HK-2 (cell line): Measurements from ENCODE around the gene IL4I1.

Source experiments
- DNase-seq: peaks from one replicate; pipeline ENCODE4 v3.0.0-alpha.2; 2018; ENCODE audit not compliant: unreplicated experiment

IL4I1 gene

DNA sequence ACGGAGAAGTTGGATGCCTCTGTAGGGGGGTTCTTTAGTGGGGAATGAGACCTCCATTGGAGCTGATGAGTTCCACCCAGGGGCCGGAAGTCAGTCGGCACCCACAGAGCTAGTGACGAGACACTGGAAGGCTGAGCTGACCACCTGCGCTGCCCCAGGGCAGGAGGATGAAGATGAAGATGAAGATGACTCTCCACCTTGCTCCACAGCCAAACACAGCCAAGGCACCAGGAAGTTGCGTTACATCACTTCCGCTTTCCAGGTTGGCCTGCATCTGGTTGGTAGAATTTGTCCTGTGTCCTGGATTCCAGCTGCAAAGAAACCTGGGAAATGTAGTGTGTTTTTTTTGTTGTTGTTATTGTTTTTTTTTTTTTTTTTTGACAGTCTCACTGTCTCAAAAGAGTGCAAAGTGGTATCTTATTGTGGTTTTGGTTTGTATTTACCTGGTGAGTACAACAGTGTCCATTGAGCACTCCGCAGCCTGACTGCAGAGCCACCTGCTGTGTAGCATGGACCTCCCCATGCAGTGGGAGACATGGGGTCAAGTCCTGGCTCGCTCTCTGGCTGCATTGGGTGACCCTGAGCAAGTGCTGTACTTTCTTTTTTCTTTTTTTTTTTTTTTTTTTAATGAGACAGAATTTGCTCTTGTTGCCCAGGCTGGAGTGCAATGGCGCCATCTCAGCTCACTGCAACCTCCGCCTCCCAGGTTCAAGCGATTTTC lies 17.3 kb downstream of the IL4I1 start:
- no peak for DNase-seq

DNA sequence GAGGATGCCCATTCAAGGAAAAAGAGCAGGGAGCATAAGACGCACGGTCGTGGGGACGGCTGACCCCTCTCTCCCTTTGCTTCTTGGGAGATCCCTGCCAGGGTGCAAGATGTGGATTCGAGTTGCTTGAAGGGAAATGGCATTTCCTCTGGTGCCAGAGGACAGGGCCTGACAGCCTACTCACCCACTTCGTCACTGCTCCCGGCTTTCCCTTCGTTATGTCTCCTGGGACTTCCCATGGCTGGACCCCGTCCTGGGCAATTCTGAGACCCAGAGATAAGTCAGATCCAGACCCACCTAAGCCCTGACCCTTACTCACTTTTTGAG lies 18.0 kb downstream of the IL4I1 start:
- DNase-seq, result no peak

DNA sequence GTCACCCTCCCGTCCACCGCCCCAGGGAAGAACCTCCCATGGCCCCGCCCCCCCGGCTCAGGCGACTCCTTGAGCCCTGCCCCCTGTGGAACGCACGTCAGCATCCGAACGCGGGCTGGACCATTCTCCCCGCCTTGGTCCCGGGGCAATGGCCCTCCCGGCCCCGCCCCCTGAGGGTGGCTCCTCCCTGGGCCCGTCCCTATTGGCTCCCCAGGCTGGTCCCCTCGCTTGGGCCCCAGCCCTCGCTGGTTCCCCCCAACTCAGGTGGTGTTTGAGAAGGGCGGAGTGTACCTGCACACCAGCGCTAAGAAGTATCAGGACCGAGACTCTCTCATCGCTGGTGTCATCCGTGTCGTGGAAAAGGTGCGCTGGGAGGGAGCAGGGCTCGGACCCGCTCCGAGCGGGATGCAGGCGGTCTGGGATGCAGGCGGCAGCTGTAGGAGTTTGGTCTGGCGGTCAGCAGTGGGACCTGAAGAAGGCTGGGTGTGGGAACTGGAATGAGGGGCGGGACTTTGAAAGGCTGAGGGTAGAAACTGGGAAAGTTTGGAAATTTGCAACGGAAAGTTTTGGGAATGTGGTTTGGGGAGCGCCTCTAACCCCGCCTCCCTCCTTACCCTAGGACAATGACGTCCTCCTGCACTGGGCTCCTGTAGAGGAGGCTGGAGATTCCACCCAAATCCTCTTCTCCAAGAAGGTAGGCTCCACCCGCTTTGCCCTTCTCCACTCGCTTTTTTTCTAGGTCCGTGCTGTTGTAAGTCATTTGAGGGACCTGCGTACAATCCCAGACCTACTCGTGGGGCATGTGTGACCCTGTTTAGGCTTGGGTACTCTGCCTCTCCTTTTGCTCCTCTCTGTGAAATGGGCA lies 18.6 kb downstream of the IL4I1 start:
- peak; percentile 97 for DNase-seq

DNA sequence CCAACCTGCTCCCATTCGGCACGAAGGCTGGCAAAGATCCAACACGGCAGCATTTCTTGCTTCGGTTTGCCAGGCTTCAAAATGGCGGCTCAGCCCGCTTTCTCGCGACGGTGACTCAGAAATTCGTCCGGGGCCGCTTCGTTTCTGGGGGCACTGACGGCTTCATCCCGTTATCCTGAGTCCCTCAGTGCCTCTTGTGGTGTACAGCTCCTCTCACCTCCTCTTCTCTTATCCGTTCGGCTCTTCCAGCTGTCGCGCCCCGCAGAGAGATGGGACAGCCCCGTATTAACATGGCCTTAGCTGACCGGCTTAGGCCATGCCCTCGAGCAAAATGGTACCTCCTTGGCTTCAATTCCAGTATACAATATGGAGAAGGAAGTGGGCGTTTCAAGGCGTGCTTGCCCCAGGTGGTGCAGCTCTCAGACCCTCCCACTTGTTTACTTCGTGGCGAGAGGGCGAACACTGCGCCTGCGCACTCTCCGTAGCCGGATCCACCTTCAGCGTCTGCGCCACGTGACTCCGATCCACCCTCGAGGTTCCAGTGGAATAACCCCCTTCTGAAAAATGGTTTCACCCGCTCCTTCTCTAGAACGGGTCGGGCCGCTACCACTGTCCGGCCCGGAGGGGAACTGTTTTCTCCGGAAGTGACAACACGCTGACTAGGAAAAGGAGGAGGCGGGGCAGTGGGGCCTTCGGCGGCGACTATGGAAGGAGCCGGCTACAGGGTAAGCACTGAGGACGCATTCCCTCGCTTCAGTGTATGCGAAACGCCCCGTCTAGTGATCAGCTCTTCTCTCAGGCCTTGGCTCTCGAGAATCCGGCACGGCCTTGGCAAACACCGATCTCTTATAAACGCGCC lies 19.4 kb downstream of the IL4I1 start, which contains the start of the genes AKT1S1 and TBC1D17:
AKT1S1 (minus strand) TSS at position 336 of the 859 bp plus-strand sequence. CDS start 4,060 bp downstream, outside the sequence.
TBC1D17 (plus strand) TSS at position 683 of the 859 bp plus-strand sequence; CDS start at position 705, 22 bp downstream.
- DNase-seq, result peak; percentile 99

DNA sequence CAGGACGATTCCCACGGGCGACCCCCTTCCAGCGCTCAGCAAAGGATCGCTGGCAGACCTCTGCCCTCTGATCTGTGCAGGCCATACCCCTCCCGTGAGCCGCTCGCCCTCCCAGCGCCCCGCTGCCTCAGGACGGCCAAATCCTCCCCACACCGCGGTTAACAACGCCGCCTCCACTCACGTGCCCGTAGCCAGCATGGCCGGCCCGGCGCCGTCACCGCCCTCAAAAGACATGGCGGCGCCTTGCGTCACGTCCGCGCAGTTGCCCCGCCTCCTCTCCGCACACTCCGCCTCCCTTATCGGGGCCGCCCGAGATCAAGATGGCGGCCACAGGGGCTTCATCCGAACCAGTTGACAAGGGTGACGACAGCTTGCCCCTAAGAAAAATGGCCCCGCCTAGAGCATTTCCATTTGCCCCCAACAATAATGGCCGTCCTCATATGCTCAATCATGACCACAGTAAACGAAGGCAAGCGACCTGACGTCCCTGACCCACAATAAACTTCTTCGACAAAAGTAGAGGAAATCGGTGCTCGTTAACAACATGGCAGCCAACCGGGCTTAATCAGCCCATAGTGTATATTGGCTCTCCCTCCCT lies 20.2 kb downstream of the IL4I1 start:
- peak; percentile 97 for DNase-seq

DNA sequence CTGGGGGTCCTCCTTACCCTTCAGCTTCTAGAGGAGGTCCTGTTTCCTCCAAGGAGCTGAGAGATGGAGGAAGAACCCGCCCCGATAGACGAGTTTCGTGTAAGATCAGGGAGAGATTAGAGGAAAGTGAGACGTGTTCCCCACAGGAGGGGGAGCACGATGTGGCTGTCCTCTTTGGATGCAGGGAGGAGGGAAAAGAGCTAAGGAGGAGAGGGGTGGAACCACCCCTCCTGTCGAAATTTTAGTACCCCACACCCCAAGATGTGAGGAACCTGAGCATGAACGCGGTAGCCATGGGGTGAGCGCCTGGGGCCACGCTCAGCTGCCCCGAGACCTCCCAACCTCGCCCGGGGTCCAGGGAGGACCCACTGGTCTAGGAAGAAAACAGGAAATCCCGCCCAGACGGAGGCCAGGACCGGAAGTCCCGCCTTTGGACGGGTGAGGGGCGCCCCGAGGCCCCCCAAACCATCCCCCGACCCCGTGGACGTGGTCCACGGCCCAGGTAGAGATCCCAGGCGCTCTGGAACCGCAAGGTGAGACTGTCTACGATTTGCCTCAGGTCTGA lies 20.7 kb downstream of the IL4I1 start:
- peak; percentile 59 for DNase-seq

DNA sequence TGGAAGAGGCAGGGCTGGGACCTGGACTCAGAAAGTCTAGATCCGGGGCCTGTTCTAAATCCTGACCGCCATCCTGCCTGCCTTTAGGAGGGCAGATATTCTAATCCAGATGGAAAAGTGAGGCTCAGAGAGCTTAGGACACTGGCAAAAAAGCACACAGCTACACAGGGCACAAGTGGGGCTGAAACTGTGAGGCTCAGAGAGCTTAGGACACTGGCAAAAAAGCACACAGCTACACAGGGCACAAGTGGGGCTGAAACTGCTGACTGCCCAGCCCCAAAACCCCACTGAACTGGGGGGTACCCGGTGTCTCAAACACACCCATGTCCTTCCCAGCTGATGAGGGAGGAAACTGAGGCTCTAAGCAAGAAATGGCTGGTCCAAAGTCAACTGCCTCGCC lies 21.5 kb downstream of the IL4I1 start:
- DNase-seq, result no peak

DNA sequence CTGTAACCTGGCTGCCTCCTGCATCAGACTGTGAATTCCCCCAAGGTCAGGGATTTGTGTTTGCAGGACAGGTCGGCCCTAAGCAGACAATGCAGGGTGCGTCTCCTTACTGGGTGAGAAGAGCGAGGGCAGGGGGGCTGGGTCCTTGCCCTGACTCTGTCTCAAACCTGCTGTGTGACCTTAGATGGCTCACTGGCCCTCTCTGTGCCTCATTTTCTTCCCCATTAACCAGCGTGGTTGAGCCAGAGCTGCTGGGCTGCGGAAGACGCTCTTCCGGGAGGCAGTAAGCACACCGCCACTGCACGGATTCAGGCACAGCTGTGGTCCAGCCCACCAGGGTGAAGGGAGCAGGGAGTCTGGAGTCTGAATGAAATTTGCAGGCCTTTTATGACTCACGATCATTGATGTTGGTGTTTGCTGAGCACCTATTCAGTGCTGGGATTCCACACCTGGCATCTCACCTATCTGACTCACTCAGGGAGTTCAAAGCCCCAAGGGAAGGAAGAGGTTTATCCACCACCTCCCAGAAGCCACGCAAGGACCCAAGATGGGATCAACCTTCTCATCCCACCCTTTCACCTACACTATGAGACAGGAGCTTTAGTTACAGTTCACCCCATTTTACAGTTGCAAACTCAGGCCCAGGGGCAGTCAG lies 22.1 kb downstream of the IL4I1 start:
- no peak for DNase-seq

DNA sequence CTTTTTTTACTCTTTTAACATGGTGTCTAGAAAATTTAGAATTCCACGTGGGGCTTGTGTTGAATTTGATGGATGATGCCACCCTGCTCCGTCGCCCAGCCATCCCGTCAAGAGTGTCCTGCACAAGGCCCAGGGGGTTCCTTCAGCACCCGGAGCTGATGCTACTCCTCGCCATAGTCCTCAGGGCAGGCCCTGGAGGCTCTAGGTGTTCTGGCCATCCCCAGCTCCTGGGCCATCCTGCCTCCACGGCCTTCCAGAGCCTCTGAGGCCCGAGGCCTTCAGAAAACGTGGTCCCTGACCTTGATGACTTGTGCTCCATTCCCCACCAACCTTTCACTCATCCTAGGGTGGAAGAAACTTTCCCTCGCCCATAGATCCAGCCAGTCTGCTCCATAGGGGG lies 22.9 kb downstream of the IL4I1 start:
- no peak for DNase-seq

DNA sequence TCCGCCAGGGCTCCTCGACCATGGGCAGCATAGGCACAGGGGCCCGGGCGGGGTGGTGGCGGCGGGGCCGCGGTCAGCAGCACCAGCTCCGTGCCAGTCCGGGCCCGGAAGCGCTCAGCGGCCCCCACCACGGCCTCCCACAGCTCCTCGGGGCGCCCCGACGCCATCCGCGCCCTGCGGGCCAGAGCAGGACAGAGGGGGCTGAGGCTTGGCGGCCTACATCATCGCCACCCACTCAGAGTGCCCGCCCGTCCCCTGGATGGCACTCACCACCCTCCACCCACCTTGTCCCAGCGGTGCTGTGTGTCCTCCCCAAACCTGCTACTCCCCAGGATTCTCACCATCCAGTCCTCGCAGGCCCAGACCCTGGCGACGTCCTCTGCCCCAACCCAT lies 23.6 kb downstream of the IL4I1 start:
- DNase-seq, result no peak

DNA sequence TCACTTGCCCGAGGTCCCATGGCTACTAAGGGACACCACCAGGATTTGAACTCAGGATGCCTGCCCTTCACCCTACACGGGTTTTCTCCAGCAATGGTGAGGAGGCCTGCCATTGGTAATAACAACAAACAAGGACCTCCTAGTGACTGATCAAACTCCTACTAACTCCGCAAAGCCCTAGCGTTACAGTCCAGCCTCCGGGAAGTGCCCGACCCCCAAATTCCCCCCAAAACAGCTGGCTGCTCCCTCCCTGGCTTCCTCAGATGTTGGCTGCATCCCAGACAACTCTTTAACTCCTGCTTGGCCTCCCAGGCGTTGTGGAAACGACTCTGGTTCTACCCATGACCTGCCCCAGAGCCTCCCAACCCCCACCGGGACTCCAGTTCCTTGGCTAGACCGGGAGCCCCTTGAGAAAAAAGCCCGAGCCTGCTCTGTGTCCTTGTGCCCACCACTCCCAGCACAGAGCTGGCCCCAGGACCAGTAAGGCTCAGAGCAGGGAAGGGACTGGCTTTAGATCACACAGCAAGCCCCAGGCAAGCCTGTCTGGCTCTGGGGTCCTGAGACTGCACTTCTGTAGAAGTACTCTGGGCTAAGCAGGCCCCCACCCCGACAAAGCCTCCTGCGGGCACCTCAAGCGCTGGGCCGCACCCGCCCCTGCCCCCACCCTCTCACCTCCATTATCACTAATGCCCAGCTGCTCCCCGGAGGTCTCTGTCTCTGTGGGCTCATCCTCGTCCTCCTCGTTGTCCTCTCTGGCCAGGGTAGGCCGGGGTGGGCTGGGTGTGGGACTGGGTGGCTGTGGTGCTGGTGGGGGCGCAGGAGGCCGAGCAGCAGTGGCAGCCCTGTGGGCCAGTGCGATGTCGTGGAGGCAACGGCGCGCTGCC lies 24.2 kb downstream of the IL4I1 start:
- no peak for DNase-seq

DNA sequence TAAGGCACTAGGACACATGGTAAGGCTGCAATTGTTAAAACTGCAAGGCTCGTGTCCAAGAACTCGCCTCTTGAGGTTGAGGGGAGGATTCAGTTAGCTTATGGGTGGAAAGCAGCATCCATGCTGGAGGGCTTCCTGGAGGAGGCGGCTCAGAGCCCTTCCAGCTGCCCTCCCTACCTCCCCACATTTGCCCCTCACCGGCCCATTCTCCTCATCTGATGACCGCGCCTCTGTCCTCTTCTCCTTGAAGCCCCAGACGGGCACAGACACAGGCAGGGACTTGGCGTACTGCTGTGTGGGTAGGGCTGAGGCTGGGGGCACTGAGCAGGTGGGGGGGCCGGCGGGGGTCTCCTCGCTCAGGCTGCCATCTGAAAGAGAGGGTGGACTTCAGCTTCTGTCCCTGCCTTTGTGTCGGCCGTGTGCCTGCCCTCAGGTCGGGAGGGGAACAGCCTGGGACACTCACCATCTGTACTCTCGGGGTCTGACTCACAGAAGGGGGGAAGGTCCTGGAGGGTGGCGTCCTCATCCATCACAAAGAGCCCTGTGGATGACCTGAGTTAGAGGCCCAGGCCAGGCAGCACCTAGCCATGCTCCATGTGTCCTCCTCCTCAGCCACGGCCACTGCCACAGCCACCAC lies 25.2 kb downstream of the IL4I1 start:
- no peak for DNase-seq

DNA sequence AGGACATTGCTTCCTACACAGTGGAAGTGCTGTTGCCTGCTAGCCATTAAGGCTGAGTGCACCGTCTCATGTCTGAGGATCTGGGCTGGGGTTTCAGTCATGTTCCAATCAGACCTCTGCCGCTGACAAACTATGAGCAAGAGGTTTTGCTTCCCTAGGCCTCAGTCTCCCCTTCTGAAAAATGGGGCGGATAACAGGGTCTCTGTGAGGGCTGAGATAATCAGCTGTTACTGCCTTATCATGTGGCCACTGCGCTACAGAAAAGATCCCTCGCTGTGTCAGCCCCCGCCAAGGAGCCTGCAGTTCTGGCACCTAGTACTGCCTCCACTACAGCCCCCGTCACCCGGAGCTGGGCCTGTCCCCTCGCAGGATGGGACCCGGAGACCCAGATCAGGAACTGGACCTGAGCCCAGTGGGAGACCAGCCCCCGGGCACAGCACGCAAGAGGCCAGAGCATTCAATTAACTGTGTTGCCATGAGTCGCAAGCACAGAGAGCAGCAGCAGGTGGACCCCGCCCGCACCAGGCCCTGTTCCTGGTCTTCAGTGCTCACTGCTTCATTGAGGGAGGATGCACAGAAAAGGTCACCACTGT lies 26.3 kb downstream of the IL4I1 start:
- no peak for DNase-seq

DNA sequence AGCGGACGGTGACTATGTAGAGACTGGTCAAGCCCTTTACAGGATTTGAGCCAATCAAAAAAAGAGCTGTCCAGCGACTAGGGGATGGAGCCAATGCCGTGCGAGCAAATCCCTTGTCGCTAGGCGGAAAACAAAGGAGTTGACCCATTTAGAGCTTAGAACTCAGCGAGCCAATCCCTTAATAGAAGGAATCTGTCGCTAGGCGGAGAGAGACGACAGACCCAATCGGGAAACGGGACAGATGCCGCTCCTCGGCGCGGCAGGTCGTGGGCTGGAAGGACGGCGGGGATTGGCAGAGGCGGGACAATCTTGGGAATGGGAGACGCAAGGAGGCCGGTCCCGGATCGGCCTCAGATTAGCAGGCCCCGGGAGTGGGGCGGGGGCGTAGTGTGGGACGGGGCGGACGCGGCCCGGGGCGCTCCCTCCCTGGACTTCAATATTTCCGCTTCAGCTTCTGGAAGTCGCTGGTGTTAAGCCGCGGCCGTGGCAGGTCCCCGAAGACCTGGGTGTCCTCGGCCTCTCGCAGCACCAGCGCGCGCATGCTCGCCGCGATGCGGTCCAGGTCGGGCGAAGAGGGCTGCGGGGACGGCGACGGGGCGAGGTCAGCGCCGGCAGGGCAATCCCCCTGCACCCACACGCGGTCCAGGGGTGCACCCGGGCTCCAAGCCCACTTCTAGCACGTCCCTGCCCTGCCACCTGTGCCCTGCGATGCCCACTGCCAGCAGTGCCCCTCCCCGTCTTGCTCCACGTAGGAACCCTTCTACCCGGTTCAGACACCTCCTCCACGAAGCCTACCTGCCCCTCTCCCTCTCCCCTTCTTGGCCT lies 27.0 kb downstream of the IL4I1 start:
- DNase-seq, result peak; percentile 99

DNA sequence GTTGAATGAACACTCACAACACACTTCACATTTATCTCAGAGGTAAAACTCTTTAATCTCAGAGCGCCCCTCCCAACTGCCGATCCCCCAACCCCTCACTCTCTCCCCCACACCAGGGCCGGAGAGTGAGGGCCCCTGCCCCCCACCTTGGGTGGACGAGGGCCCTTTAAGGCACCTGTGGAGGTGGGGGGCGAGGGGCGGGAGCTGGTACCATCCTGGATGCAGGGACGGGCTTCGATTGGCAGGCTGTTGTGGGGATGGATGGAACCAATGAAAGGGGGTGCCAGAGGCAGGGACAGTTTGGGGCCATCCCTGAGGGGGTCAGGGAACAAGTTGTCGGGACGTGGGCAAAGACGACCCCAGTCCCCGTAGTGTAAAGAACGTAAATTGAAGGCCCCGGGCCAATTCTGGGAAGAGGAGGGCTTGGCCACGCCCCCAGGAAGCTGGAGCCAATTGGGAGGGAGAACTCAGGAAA lies 27.6 kb downstream of the IL4I1 start:
- no peak for DNase-seq

DNA sequence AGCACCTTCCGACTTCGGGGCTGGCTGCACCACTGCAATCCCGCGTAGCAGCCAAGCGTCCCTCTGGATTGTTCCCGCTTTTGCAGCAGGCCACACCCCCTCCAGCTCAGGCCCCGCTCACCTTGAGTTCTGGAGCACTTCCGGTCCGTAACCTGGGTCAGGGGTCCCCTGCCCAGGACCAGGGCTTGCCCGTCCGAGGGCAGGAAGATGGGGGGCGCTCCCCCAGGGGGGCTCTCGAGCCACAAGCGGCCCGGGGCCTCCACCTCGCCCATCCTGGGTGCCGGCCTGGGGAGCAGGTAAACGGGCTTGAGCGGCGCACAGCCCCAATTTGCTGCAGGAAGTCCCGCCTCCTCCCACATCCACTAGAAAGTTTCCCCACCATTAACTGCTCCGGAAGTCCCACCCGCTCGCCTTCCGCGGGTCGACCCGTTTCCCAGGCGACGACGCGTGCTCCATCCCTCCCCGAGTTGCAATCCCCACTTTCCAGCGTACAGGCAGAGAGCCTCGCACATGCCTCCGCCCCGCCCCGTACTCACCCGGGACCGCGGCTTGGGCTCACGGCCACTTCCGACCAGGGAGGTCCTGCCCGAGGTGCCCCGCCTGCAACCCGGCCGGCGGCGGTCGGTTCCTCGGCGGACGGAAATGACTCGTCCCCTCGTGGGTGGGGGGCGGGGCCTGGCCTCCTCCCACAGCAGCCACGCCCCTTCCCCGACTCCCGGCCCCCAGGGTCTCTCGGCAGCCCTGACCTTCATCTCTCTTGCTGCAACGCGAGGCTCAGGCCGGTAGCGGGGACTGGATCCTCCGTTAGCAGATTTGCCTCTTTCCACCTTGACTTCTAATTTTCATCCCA lies 29.5 kb downstream of the IL4I1 start, which contains the start of gene PNKP:
PNKP (minus strand) TSS at position 644 of the 850 bp plus-strand sequence; CDS start at position 272, 372 bp downstream.
- peak; percentile 94 for DNase-seq

DNA sequence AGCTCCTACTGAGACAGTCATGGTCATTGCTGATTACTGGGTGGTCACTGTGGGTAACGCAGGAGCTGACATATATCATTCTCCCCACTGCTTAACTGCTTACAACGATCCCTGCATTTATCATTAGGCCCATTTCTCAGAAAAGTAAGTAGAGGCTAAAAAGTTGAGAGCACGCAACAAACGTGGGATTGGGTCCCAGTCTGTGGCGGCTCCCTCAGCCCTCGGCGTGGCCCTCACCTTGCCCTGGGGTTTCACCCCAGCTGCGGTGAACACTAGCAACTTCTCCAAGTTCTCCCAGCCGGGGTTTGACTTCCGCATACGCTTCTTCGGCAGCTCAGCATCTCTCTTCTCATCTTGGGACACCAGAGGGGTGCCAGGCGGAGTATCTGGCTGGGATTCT lies 31.8 kb downstream of the IL4I1 start:
- DNase-seq, result no peak
